GM19468 (cell line): ENCODE measurements around the gene DYNLT2B.
A peak's percentile ranks its signal among the peaks of the same experiment; 100 is the strongest.
"Not testable (repeated sequence)": the region's sequence is repeated elsewhere in the genome, so short reads cannot be mapped to it uniquely, and the experiment has no call there.

Experiments used
- ATAC-seq: cut with Tn5 transposase; IDR thresholded peaks from one replicate; pipeline ENCODE4 v1.9.1; 2021; ENCODE audit warnings: mild to moderate bottlenecking, moderate library complexity, moderate number of reproducible peaks; ENCODE audit not compliant: unreplicated experiment; ENCODE audit errors: extremely low read depth

The DYNLT2B gene

GRCh38 chr3:196332168-196332567 is 14.1 kb upstream of the DYNLT2B start:
- no peak for ATAC-seq

- no peak for ATAC-seq
Measured at GRCh38 chr3:196327405-196327804, 9.4 kb upstream of the DYNLT2B start.

GRCh38 chr3:196326936-196327335 is 8.9 kb upstream of the DYNLT2B start:
- no peak for ATAC-seq

GRCh38 chr3:196323691-196324090 is 5.7 kb upstream of the DYNLT2B start:
- ATAC-seq, result no peak

- no peak for ATAC-seq
Measured at GRCh38 chr3:196323016-196323415, 5.0 kb upstream of the DYNLT2B start.

GRCh38 chr3:196321162-196321561 is 3.1 kb upstream of the DYNLT2B start:
- ATAC-seq, result no peak

- no peak for ATAC-seq
Measured at GRCh38 chr3:196320137-196320536, 2.1 kb upstream of the DYNLT2B start.

- ATAC-seq, result not testable (repeated sequence)
Measured at GRCh38 chr3:196316799-196317686, 997 bp downstream of the DYNLT2B start.

- no peak for ATAC-seq
Measured at GRCh38 chr3:196315821-196316220, 2.2 kb downstream of the DYNLT2B start.

- ATAC-seq, result no peak
Measured at GRCh38 chr3:196314597-196314996, 3.4 kb downstream of the DYNLT2B start.

GRCh38 chr3:196314086-196314485 is 4.0 kb downstream of the DYNLT2B start:
- not testable (repeated sequence) for ATAC-seq

- ATAC-seq, result not testable (repeated sequence)
Measured at GRCh38 chr3:196302960-196303359, 15.1 kb downstream of the DYNLT2B start.

GRCh38 chr3:196302551-196302950 is 15.5 kb downstream of the DYNLT2B start:
- ATAC-seq, result not testable (repeated sequence)

GRCh38 chr3:196298521-196298920 is 19.5 kb downstream of the DYNLT2B start:
- ATAC-seq, result no peak

- no peak for ATAC-seq
Measured at GRCh38 chr3:196292286-196292923, 25.6 kb downstream of the DYNLT2B start.

GRCh38 chr3:196288141-196288460 is 29.9 kb downstream of the DYNLT2B start:
- ATAC-seq, result no peak

GRCh38 chr3:196287440-196288140 is 30.4 kb downstream of the DYNLT2B start, which contains the start of gene PCYT1A:
PCYT1A (minus strand) TSS chr3:196287726; CDS start chr3:196270531, 17,195 bp downstream.
- ATAC-seq, result peak; percentile 24

GRCh38 chr3:196287090-196287439 is 31.0 kb downstream of the DYNLT2B start:
- ATAC-seq, result no peak

GRCh38 chr3:196284396-196284795 is 33.6 kb downstream of the DYNLT2B start:
- ATAC-seq, result no peak

- no peak for ATAC-seq
Measured at GRCh38 chr3:196281962-196282361, 36.1 kb downstream of the DYNLT2B start.
